ENCODE data around the gene FOXN3. TPM values are rescaled to one million over a fixed set of nuclear protein-coding genes. Genes with fewer than 3 reads are reported as not detected.

The FOXN3 gene
- total RNA-seq, 2 donors from 2014 or later, result 141 to 150 TPM

- Histone ChIP-seq H3K27me3 (replicated peaks; ENCODE audit: insufficient read depth) (no peaks in the 10 kb centered on the region), H3K27ac (no peak overlapping the region), H3K9me3 (no peaks in the 10 kb centered on the region), H3K4me1 (ENCODE audit: control insufficient read depth in 1 of 2, low read depth in 2 of 2) (peaks cover 20 to 23% of the 10 kb centered on the region in 2 donors), H3K4me3 (no peak overlapping the region), H3K36me3 (no peaks in the 10 kb centered on the region)
- DNase-seq (ENCODE audit: low spot score) (no peak), ATAC-seq (ENCODE audit: insufficient number of reproducible peaks, low FRiP score, low read depth) (no peak)
- no peak for TF ChIP-seq CTCF (IDR thresholded peaks at IDR 0.05)
Measured at GRCh38 chr14:89447182-89447944, 30.3 kb upstream of the FOXN3 start.

- no peak for TF ChIP-seq CTCF (IDR thresholded peaks at IDR 0.05)
- no peaks in the 10 kb centered on the region for H3K9me3 ChIP-seq
- H3K27ac ChIP-seq, result no peak overlapping the region
- ATAC-seq (ENCODE audit: insufficient number of reproducible peaks, low FRiP score, low read depth) (no peak), DNase-seq (ENCODE audit: low spot score) (no peak)
- H3K36me3 ChIP-seq, result no peaks in the 10 kb centered on the region
- no peaks in the 10 kb centered on the region for H3K27me3 ChIP-seq (replicated peaks; ENCODE audit: insufficient read depth)
- no peak overlapping the region for H3K4me3 ChIP-seq
- peaks cover 20 to 23% of the 10 kb centered on the region in 2 donors for H3K4me1 ChIP-seq (ENCODE audit: control insufficient read depth in 1 of 2, low read depth in 2 of 2)
Measured at GRCh38 chr14:89445273-89445973, 28.4 kb upstream of the FOXN3 start.

- no peak for ATAC-seq (ENCODE audit: insufficient number of reproducible peaks, low FRiP score, low read depth)
- no peaks in the 10 kb centered on the region for H3K9me3 ChIP-seq
- no peak overlapping the region for H3K4me3 ChIP-seq
- no peak overlapping the region for H3K27ac ChIP-seq
- no peaks in the 10 kb centered on the region for H3K36me3 ChIP-seq
- no peak for DNase-seq (ENCODE audit: low spot score)
- H3K27me3 ChIP-seq (replicated peaks; ENCODE audit: insufficient read depth), result no peaks in the 10 kb centered on the region
- H3K4me1 ChIP-seq (ENCODE audit: control insufficient read depth in 1 of 2, low read depth in 2 of 2), result peaks cover 20 to 23% of the 10 kb centered on the region in 2 donors
- no peak for TF ChIP-seq CTCF (IDR thresholded peaks at IDR 0.05)
Measured at GRCh38 chr14:89444516-89445125, 27.6 kb upstream of the FOXN3 start.

GRCh38 chr14:89444044-89444443, 27.0 kb upstream of the FOXN3 start:
- Histone ChIP-seq H3K9me3 (no peaks in the 10 kb centered on the region), H3K36me3 (no peaks in the 10 kb centered on the region), H3K4me1 (ENCODE audit: control insufficient read depth in 1 of 2, low read depth in 2 of 2) (peaks cover 20 to 23% of the 10 kb centered on the region in 2 donors), H3K27ac (no peak overlapping the region), H3K4me3 (no peak overlapping the region), H3K27me3 (replicated peaks; ENCODE audit: insufficient read depth) (no peaks in the 10 kb centered on the region)
- DNase-seq (ENCODE audit: low spot score), result no peak
- TF ChIP-seq CTCF (IDR thresholded peaks at IDR 0.05), result no peak
- ATAC-seq (ENCODE audit: insufficient number of reproducible peaks, low FRiP score, low read depth), result no peak

GRCh38 chr14:89443042-89443629, 26.1 kb upstream of the FOXN3 start:
- no peaks in the 10 kb centered on the region for H3K9me3 ChIP-seq
- H3K27me3 ChIP-seq (replicated peaks; ENCODE audit: insufficient read depth), result no peaks in the 10 kb centered on the region
- no peaks in the 10 kb centered on the region for H3K36me3 ChIP-seq
- TF ChIP-seq CTCF (IDR thresholded peaks at IDR 0.05), result no peak
- DNase-seq (ENCODE audit: low spot score) (no peak), ATAC-seq (ENCODE audit: insufficient number of reproducible peaks, low FRiP score, low read depth) (no peak)
- H3K4me1 ChIP-seq (ENCODE audit: control insufficient read depth in 1 of 2, low read depth in 2 of 2), result peaks cover 20 to 23% of the 10 kb centered on the region in 2 donors
- H3K4me3 ChIP-seq, result no peak overlapping the region
- peak overlapping the region; percentile 35 to 36 for H3K27ac ChIP-seq
